GM10266 (cell line): Measurements from ENCODE around the gene SLC37A1.

Experiments used
- DNase-seq: peaks from one replicate; pipeline ENCODE4 v3.0.0; 2012; ENCODE audit errors: extremely low spot score
- TF ChIP-seq, protein P1 (sequence below): IDR thresholded peaks from 2 replicates; pipeline ENCODE4 v1.5.1; 2012; ENCODE audit warnings: mild to moderate bottlenecking, low read depth; ENCODE audit not compliant: control insufficient read depth, insufficient read depth; ENCODE audit errors: missing control alignments

Gene SLC37A1

DNA sequence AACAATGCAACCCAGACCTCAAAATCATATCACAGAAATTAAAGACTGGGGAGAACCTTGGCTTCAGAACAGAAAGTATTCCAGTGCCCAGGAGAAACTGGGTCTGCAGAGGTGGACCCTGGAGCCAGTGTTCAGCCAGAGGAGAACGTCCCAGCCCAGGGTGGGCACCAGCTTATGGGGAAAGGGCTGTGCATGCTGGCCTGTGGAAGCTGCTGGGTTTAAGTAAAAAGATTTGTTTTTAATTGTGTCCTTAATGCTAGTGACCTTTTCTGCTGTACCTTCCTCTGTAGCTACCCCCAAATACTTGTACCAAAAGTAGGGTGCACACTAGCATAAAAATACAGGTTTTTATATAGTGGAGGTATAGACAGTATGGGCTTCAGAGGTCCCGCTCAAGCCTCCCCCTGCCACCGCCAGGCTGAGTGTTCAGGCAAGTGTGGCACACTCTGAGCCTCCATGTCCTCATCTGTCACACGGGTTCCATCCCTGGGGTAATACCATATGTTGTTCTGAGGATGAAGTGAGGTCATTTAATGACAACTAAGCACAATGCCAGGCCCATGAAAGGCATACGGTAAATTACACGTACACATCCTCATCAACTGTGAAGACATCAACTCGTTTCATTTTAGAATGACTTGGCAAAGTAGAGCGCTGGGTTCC, 47.0 kb downstream of the SLC37A1 start:
- DNase-seq, result no peak
- TF ChIP-seq, protein P1, sequence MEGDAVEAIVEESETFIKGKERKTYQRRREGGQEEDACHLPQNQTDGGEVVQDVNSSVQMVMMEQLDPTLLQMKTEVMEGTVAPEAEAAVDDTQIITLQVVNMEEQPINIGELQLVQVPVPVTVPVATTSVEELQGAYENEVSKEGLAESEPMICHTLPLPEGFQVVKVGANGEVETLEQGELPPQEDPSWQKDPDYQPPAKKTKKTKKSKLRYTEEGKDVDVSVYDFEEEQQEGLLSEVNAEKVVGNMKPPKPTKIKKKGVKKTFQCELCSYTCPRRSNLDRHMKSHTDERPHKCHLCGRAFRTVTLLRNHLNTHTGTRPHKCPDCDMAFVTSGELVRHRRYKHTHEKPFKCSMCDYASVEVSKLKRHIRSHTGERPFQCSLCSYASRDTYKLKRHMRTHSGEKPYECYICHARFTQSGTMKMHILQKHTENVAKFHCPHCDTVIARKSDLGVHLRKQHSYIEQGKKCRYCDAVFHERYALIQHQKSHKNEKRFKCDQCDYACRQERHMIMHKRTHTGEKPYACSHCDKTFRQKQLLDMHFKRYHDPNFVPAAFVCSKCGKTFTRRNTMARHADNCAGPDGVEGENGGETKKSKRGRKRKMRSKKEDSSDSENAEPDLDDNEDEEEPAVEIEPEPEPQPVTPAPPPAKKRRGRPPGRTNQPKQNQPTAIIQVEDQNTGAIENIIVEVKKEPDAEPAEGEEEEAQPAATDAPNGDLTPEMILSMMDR, result no peak

DNA sequence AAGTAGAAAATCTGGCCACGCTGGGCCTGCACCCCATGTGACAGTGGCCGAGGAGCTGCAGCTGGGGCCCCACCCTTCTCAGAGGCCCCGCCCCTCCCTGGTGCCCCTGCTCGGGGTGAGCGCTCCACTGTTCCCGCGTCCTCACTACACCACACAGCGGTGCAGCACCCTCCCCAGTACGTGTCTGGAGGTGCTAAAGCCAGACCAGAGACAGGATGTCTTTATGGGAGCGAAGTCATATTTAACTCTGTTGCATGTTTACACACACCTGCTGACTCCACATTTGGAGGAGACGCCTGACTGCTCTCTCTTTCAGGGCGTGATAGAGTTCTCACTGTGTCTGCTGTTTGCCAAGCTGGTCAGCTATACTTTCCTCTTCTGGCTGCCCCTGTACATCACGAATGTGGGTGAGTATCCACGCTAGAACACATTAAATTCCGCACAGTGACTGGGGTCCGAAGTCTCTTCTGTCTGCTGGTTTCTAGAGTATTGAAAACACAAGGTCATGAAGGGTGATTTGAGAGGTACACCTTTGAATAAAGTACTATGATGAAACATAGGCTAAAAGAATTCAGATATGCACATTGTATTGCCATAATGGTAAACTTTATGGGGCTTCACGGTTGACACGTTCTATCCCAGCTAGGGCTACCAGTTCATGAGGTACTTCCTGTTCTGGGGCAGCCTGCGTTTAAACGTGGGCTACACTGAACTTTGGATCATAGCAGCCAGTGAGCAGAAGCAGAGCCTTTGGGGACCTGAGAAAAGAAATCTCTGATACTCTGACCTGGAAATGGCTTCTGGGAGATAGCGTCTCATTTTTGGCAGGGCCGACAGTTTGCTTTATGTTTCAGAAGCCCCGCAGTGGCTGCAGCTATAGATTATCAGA, 48.4 kb downstream of the SLC37A1 start:
- TF ChIP-seq, protein P1, result no peak
- DNase-seq, result peak; percentile 66

DNA sequence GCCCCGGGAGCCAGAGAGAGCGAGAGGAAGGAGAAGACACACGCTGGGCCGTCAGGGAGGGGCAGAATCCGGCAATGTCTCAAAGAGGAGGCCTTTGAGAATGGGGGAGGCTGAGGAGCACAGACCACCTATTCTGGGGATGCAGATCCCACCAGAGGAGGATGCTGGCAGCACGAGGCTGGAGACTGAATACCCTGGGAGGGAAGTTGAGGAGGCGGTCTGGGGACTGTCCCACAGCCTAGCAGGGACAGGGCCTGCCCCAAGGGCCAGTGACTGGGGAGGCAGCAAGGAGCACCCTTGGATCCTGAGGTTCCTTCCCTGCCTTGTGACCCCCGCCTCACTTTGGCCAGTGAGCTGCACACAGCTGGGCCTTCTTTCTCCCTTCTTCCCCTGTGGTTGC, 49.2 kb downstream of the SLC37A1 start:
- DNase-seq, result no peak
- TF ChIP-seq, protein P1, result no peak

DNA sequence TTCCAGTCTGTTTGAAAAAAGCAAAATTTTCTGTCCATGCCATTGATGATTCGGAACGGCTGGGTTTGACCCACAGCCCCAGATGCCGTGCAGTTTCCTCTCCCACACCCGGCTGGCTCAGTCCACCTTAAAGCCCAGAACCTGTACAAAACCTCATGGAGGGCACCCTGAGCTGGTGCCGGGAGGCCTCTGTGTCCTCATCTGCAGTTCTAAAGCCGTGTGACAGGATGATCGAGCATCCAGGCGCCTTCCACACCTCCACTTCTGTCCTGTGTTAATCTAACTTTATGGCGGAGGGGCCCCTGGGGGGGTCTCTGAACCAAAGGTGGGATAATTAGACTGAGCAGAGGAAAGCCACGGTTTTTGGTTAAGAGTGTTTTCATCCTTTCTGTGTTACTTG, 49.6 kb downstream of the SLC37A1 start:
- no peak for DNase-seq
- TF ChIP-seq, protein P1, result no peak

DNA sequence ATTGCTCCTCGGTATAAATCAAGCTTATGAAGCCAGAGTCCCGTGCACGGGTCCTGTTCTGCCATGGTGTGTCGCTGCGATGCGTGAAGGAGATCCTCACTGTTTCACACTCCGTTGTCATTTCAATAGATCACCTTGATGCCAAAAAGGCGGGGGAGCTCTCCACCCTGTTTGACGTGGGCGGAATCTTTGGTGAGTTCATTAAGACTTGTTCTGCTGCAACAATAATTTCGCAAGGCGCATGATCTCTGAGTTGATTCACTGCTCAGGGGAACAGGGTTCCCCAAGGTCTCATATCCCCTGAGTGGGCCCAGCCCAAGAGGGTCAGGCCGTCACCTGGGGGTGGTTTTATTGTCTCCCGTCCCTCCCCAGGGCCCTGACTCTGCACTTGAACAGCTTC, 50.0 kb downstream of the SLC37A1 start:
- no peak for DNase-seq

DNA sequence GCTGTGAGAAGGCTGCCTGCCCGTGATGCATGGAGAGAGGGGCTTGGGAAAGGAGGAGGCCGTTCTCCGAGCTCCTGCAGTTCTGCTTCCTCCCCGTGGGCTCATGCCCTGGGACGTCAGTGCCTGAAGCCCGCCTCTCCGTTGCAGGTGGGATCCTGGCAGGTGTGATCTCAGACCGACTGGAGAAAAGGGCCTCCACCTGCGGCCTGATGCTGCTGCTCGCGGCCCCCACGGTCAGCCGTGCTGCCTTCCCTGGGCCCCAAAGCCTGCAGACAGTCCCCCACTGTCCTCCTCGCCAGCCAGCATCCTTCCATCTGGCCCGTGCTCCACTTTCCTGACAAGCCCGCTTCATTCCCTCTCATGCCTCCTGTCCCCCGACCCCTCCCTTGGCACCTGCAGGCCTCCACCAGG, 50.9 kb downstream of the SLC37A1 start:
- DNase-seq, result no peak
- TF ChIP-seq, protein P1, result no peak

More for the DNA sequence above, 50.0 kb downstream of the SLC37A1 start:
- TF ChIP-seq, protein P1, result no peak

DNA sequence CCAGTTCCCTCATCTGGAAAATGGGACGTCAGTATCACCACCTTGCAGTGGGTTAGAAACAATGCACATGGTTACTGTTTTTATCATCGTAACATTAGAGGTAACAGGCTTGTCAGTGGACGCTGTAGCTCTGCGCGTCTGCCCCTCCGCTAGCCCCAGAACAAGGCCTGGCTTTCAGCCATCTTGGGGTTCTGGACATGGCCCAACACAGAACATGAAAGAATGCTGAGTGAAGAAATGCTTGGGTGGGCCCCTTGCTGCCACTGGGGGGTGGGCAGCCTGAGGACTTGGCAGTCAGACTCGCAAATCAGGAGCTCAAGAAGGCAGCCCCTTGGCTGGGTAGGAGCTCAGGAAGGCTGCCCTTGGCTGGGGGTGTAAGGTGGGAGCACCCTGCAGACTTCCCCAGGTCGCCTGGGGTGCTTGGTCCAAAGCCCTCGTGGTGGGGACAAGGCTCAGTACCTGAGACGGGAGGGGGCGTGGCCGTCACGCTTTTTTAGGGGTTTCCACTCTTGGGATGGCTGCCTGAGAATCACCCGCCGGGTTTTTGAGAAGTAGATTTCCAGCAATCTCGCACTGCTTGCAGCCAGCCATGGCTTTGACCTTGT, 51.7 kb downstream of the SLC37A1 start:
- TF ChIP-seq, protein P1, result no peak
- no peak for DNase-seq
